Measurements from ENCODE around the gene PLA2G3. TPM values are rescaled to one million over a fixed set of nuclear protein-coding genes. Genes with fewer than 3 reads are reported as not detected.

PLA2G3 gene
- total RNA-seq, 1 donor from 2014 or later = not detected

GRCh38 chr22:31135706-31136105, 4.6 kb downstream of the PLA2G3 start:
- intact Hi-C loops (cut with micrococcal nuclease) = no loop called here
- Histone ChIP-seq H3K27ac (replicated peaks) (no peak overlapping the region), H3K4me1 (peaks cover 6% of the 10 kb centered on the region), H3K27me3 (ENCODE audit: low read depth) (peaks cover 26% of the 10 kb centered on the region), H3K4me3 (no peak overlapping the region), H3K36me3 (no peaks in the 10 kb centered on the region), H3K9me3 (replicated peaks) (no peaks in the 10 kb centered on the region)
- no peak for TF ChIP-seq CTCF (IDR thresholded peaks at IDR 0.05; ENCODE audit: borderline replicate concordance)
- no peak for DNase-seq

GRCh38 chr22:31134688-31135087, 5.6 kb downstream of the PLA2G3 start:
- no peak for DNase-seq
- no peak for TF ChIP-seq CTCF (IDR thresholded peaks at IDR 0.05; ENCODE audit: borderline replicate concordance)
- intact Hi-C loops (cut with micrococcal nuclease) = no loop called here
- Histone ChIP-seq H3K27me3 (ENCODE audit: low read depth) (peaks cover 20% of the 10 kb centered on the region), H3K27ac (replicated peaks) (no peak overlapping the region), H3K9me3 (replicated peaks) (no peaks in the 10 kb centered on the region), H3K36me3 (no peaks in the 10 kb centered on the region), H3K4me1 (peaks cover 9% of the 10 kb centered on the region), H3K4me3 (no peak overlapping the region)

- peaks cover 9% of the 10 kb centered on the region for H3K4me1 ChIP-seq
- no peak for DNase-seq
- no peak overlapping the region for H3K27ac ChIP-seq (replicated peaks)
- intact Hi-C loops (cut with micrococcal nuclease) = no loop called here
- peaks cover 14% of the 10 kb centered on the region for H3K27me3 ChIP-seq (ENCODE audit: low read depth)
- H3K36me3 ChIP-seq = no peaks in the 10 kb centered on the region
- H3K9me3 ChIP-seq (replicated peaks) = no peaks in the 10 kb centered on the region
- TF ChIP-seq CTCF (IDR thresholded peaks at IDR 0.05; ENCODE audit: borderline replicate concordance) = no peak
- H3K4me3 ChIP-seq = no peak overlapping the region
Observed at GRCh38 chr22:31133911-31134310, 6.4 kb downstream of the PLA2G3 start.

GRCh38 chr22:31130873-31131272, 9.4 kb downstream of the PLA2G3 start:
- TF ChIP-seq CTCF (IDR thresholded peaks at IDR 0.05; ENCODE audit: borderline replicate concordance) = no peak
- H3K4me3 ChIP-seq = no peak overlapping the region
- DNase-seq = no peak
- intact Hi-C loops (cut with micrococcal nuclease) = no loop called here
- no peak overlapping the region for H3K27ac ChIP-seq (replicated peaks)
- H3K27me3 ChIP-seq (ENCODE audit: low read depth) = no peaks in the 10 kb centered on the region
- H3K4me1 ChIP-seq = peaks cover 9% of the 10 kb centered on the region
- H3K9me3 ChIP-seq (replicated peaks) = no peaks in the 10 kb centered on the region
- peaks cover 8% of the 10 kb centered on the region for H3K36me3 ChIP-seq

GRCh38 chr22:31128156-31128555, 12.2 kb downstream of the PLA2G3 start:
- H3K4me1 ChIP-seq = peaks cover 21% of the 10 kb centered on the region
- H3K36me3 ChIP-seq = peaks cover 8% of the 10 kb centered on the region
- intact Hi-C loops (cut with micrococcal nuclease) = no loop called here
- no peak for TF ChIP-seq CTCF (IDR thresholded peaks at IDR 0.05; ENCODE audit: borderline replicate concordance)
- no peaks in the 10 kb centered on the region for H3K27me3 ChIP-seq (ENCODE audit: low read depth)
- no peak overlapping the region for H3K4me3 ChIP-seq
- H3K9me3 ChIP-seq (replicated peaks) = no peaks in the 10 kb centered on the region
- no peak overlapping the region for H3K27ac ChIP-seq (replicated peaks)
- DNase-seq = no peak
